Cardiac fibroblast (primary cell): ENCODE results near the gene IQGAP3.

Experiments used
- DNase-seq, 2 donors: peaks; one replicate each; pipeline versions ENCODE4 v3.0.0 to v3.0.0-alpha.2; 2010; ENCODE audit warnings: low read depth in 2 of 2
- H3K4me3 ChIP-seq, 2 donors: replicated peaks in 1 of 2; 1 replicate in 1 of 2; 2 replicates in 1 of 2; pipeline ENCODE4 v1.5.1; 2011; ENCODE audit warnings: low read depth in 2 of 2, low read length in 2 of 2, mild to moderate bottlenecking in 2 of 2, moderate library complexity in 1 of 2
- TF ChIP-seq, protein P1 (sequence below): IDR thresholded peaks from one replicate; pipeline ENCODE4 v1.5.1; 2011; ENCODE audit warnings: low read depth, mild to moderate bottlenecking, low read length, inconsistent platforms

Gene IQGAP3

DNA sequence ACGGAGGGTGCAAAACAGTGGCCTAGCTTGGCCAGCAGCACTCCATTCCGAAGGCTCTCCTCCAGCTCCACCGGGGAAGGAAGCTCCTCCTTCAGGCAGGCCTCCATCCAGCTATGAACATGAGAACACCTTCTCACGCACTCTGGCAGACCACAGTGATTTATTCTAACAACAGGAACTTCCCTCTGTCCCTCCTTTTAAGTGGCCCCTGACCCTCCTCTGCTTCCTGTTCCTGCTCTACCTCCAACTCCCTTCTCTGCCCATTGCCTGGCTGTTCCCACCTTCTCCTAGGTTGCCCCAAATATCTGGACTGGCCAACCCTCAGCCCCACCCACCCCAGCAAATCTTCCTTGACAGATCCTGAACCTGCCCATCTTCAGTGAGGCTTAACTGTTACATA lies 5.9 kb downstream of the IQGAP3 start:
- TF ChIP-seq, protein P1, sequence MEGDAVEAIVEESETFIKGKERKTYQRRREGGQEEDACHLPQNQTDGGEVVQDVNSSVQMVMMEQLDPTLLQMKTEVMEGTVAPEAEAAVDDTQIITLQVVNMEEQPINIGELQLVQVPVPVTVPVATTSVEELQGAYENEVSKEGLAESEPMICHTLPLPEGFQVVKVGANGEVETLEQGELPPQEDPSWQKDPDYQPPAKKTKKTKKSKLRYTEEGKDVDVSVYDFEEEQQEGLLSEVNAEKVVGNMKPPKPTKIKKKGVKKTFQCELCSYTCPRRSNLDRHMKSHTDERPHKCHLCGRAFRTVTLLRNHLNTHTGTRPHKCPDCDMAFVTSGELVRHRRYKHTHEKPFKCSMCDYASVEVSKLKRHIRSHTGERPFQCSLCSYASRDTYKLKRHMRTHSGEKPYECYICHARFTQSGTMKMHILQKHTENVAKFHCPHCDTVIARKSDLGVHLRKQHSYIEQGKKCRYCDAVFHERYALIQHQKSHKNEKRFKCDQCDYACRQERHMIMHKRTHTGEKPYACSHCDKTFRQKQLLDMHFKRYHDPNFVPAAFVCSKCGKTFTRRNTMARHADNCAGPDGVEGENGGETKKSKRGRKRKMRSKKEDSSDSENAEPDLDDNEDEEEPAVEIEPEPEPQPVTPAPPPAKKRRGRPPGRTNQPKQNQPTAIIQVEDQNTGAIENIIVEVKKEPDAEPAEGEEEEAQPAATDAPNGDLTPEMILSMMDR, result no peak
- DNase-seq, result no peak
- H3K4me3 ChIP-seq, result no peak overlapping the region

DNA sequence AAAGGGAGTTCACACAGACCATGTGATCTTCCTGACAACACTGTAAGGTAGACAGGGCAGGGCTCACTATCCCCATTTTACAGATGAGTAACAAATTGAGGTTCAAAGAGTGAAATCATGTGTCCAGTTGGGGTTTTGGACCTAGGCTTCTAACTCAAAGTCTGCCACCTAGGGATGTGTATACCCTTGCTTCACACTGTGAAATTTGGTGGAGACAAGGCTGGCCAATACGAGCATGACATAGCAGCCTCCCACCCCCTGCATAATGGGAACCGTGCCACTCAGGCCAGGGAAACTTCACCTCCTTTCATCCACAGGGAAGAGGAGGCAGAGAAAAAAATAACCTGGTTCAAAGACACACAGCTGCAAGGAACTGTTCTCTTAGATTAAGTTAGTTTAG lies 6.8 kb downstream of the IQGAP3 start:
- no peak for DNase-seq
- H3K4me3 ChIP-seq, result no peak overlapping the region
- TF ChIP-seq, protein P1, result no peak

DNA sequence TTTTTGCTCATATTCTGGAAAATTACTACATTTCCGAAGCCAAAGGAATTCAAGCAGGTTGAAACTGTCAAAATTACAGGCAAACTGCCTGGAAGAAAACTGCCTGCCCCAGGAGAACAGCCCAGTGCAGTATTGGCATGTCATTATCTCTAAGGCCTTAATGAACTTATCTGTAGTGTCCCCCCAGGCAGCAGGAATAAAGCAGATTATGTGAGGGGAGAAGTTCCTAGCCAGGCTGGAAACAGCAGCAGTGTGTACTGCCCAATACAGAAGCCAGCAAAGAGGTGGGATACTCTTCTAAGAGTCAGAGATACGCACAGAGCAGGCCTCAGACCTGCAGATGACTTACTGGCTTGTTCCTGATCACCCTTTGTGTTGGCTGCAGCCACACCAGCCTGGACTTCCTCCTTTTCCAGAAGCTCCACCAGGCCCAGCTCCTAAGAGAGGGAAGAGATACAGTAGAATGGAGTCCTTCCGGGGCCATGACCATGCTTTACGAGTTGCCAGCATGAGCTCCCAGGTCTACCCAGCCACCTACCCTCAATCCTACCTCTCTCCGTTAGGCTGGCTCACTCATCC lies 11.7 kb downstream of the IQGAP3 start:
- DNase-seq, result no peak
- TF ChIP-seq, protein P1, result no peak
- H3K4me3 ChIP-seq, result no peak overlapping the region

DNA sequence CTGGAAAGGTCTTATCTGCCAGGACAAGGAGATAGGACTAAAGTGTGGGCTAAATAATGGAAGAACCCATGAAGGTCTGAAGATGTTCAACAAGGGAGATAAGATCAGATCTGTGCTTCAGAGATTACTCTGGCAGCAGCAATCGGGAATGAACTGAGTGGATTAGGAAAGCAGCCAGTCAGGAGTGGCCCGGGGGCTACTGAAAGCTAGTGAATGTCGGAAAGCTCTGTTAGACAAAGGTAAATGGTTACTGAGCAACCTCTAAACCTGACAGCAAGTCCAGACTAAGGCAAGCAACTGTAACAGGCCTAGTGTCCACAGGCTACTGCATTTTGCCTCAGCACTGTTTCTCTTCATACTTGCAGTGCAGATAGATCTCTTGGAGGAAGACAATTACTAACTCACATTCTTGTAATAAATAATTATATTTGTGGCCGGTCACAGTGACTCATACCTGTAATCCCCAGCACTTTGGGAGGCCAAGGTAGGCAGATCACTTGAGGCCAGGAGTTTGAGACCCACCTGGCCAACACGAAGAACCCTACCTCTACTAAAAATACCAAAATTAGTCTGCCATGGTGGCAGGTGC lies 12.5 kb downstream of the IQGAP3 start:
- TF ChIP-seq, protein P1, result no peak
- no peak overlapping the region for H3K4me3 ChIP-seq
- DNase-seq, result no peak

DNA sequence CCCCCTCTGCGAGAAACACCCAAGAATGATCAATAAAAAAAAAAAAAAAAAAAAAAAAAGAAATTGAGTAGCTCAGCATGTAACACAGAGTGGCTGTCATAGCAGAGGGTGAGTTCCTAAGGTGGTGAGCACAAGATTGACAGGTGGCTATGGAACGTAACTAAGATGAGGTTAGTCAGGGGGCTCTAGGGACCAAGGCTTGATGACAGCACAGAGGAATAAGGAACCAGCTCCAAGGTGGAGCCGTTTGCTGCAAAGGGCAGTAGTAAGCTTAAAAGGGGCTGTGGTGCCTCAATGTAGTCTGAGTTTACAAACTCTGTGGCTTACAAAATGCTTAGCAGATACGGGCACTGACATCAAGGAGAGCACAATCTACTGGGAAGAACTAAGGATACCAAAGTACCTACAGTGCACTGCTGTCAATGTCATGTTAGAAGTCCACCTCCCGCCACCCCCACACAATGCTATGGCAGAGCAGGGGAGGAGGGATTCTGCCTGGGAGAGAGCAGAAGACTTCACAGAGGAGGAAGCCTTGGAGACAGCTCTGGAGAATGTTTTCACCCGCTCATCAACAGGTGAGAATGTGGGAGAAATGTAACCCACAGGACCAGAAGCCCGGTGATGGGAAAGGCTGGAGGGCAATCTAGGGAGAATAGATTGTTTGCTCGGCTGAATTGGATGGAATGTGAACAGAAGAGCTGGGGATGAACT lies 13.1 kb downstream of the IQGAP3 start:
- no peak for DNase-seq
- TF ChIP-seq, protein P1, result no peak
- H3K4me3 ChIP-seq, result no peak overlapping the region

DNA sequence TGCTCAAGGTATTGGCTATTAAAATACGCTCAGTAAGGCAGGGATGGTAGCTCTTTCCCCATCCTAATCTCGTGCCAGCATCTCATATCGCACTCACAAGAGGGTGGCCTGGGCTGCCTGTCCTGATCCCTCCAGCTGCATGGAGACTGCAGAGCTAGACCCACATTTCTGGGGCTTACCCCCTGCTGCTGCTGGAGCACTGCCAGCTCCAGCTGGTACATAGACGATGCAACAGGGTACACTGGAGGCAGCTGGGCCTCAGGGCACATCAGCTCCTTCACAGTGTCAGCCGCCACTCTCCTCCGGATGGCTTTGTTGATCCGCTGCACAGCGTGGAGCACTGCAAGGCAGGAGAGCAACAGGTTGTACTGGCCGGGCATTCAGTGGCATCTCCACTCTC lies 16.0 kb downstream of the IQGAP3 start:
- DNase-seq, result no peak
- TF ChIP-seq, protein P1, result no peak
- H3K4me3 ChIP-seq, result no peak overlapping the region
